Fibroblast of pulmonary artery (primary cell): ENCODE results near the gene ARCN1.

Experiments used
- DNase-seq: peaks from one replicate; pipeline ENCODE4 v3.0.0-alpha.2; 2010; ENCODE audit warnings: low read depth
- H3K4me3 ChIP-seq: replicated peaks from 2 replicates; pipeline ENCODE4 v1.5.1; 2011; ENCODE audit warnings: low read depth, mild to moderate bottlenecking, control low read depth, low read length, moderate library complexity
- TF ChIP-seq, protein P1 (sequence below): IDR thresholded peaks from 2 replicates; pipeline ENCODE4 v1.5.1; 2011; ENCODE audit warnings: mild to moderate bottlenecking, control low read depth, low read length, inconsistent platforms; ENCODE audit errors: missing control alignments

Gene ARCN1

DNA sequence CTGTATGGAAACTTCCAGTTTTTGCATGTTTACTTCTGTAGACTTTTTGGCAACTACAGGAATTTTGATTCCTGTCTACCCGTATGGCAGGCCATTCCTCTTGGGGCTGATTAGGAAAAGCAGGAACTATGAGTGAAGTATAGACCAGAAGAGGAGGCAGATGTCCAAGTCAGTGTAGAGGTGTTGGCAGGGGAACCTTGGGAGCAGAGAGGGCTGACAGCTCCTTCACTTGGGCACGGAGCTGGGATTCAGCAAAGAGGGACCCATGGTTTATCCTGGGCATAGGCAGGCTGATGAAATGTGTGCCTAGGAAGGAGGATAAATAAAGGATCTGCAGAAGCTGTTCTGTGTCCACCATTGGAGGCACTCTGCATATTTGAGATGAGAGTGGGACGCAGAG lies 74.2 kb downstream of the ARCN1 start:
- no peak overlapping the region for H3K4me3 ChIP-seq
- TF ChIP-seq, protein P1, sequence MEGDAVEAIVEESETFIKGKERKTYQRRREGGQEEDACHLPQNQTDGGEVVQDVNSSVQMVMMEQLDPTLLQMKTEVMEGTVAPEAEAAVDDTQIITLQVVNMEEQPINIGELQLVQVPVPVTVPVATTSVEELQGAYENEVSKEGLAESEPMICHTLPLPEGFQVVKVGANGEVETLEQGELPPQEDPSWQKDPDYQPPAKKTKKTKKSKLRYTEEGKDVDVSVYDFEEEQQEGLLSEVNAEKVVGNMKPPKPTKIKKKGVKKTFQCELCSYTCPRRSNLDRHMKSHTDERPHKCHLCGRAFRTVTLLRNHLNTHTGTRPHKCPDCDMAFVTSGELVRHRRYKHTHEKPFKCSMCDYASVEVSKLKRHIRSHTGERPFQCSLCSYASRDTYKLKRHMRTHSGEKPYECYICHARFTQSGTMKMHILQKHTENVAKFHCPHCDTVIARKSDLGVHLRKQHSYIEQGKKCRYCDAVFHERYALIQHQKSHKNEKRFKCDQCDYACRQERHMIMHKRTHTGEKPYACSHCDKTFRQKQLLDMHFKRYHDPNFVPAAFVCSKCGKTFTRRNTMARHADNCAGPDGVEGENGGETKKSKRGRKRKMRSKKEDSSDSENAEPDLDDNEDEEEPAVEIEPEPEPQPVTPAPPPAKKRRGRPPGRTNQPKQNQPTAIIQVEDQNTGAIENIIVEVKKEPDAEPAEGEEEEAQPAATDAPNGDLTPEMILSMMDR, result no peak
- DNase-seq, result no peak

DNA sequence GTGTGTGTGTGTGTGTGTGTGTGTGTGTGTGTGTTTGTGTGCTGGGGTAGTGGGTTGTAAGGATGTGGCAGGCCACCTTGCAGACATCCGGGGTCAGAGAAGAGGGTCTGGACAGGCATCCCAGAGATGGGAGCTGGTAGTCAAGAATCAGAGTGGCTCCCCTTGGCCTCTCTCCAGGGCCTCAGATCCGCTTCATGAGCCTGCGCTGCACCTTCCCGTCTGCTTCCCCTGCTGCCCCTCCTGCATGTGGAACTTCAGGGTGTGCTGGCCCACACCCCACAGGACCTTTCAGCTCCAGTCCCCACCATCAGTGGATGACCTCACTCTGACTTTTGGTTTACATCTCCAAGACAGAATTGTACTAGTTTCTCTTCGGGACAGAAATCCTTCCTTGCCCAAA lies 76.1 kb downstream of the ARCN1 start:
- no peak for DNase-seq
- TF ChIP-seq, protein P1, result no peak
- H3K4me3 ChIP-seq, result no peak overlapping the region

DNA sequence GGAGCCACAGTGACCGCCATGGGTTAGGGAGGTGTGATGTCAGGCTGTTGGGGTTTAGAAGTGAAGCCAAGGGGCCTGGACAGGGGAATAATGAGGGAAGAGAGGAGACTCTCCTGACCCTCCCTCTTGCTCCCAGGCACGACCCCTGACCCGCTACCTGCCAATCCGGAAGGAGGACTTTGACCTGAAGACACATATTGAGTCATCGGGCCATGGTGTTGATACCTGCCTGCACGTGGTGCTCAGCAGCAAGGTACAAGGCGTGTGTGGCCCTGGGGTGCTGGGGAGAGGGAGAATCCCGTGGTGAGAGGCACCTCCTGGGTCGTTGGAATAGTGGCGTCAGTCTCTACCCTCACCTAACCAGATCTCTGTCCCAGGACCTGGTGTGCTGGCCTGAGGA lies 77.7 kb downstream of the ARCN1 start:
- TF ChIP-seq, protein P1, result no peak
- H3K4me3 ChIP-seq, result no peak overlapping the region
- no peak for DNase-seq

DNA sequence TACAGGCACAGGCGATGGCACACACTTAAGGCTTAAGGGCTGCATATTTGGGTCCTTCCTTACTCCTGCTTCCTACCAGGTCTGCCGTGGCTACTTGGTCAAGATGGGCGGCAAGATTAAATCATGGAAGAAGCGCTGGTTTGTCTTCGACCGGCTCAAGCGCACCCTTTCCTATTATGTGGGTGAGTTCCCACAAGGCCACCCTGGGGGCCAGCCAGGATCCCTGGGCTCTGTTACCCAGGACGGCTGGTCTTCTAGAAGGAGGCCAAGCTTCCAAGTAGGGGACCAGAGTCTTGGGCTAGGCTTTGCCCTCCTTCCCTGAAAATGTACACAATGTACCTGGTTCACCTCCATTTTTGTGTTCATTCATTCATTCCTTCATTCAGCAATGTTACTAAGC lies 78.2 kb downstream of the ARCN1 start:
- DNase-seq, result no peak
- no peak overlapping the region for H3K4me3 ChIP-seq
- TF ChIP-seq, protein P1, result no peak

DNA sequence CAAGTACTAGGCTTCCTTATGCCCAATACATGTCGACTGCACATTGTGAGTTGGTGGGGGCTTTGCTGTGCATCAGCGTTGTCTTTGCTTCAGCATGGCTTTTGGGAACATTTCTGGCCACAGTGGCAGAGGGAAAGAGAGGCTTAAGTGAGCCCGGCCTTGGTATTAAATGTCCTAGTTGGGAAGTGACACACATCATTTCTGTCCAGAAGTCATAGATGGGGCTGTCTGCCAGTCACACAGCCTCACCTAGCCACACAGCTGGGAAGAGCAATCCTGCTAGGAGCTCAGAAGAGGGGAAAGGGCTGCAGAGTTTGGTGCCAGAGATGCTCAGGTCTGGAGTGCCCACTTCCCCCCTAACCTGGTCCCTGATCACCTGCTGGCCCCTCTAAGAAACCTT lies 79.6 kb downstream of the ARCN1 start:
- DNase-seq, result no peak
- TF ChIP-seq, protein P1, result no peak
- no peak overlapping the region for H3K4me3 ChIP-seq
